Nephron progenitor cell (in vitro differentiated cells): ENCODE data around the gene RNF126.

ENCODE experiments used
- DNase-seq: peaks from one replicate; pipeline ENCODE4 v3.0.0; 2021
- H3K27ac Mint-ChIP-seq: 2 replicates; pipeline ENCODE4 v1.8.0; 2021; ENCODE audit warnings: mild to moderate bottlenecking, moderate library complexity, mixed read lengths
- H3K27me3 Mint-ChIP-seq: 2 replicates; pipeline ENCODE4 v1.8.0; 2021; ENCODE audit warnings: mild to moderate bottlenecking, low read depth, mixed read lengths; ENCODE audit not compliant: poor library complexity
- H3K36me3 Mint-ChIP-seq: 2 replicates; pipeline ENCODE4 v1.8.0; 2021; ENCODE audit warnings: low read depth, mixed read lengths
- H3K4me1 Mint-ChIP-seq: 2 replicates; pipeline ENCODE4 v1.8.0; 2021; ENCODE audit warnings: mixed read lengths
- H3K4me3 Mint-ChIP-seq: 2 replicates; pipeline ENCODE4 v1.8.0; 2021; ENCODE audit warnings: mild to moderate bottlenecking, moderate library complexity, mixed read lengths
- H3K9me3 Mint-ChIP-seq: 2 replicates; pipeline ENCODE4 v1.8.0; 2021; ENCODE audit warnings: mild to moderate bottlenecking, moderate library complexity, mixed read lengths
- CTCF ChIP-seq: fragments of 200-600 bp; sonication (generic); IDR thresholded peaks from 2 replicates; pipeline ENCODE4 v1.5.0; 2021; ENCODE audit warnings: antibody characterized with exemption

Gene RNF126

GRCh38 chr19:640606-641189 lies 22.3 kb downstream of the RNF126 start:
- Mint-ChIP-seq H3K4me1 (peaks cover 15% of the 10 kb centered on the region), H3K36me3 (peaks cover 8% of the 10 kb centered on the region), H3K27me3 (peaks cover 30% of the 10 kb centered on the region), H3K9me3 (peaks cover 4% of the 10 kb centered on the region), H3K27ac (no peak overlapping the region), H3K4me3 (no peak overlapping the region)
- TF ChIP-seq CTCF: no peak
- DNase-seq: no peak

- no peak overlapping the region for H3K27ac Mint-ChIP-seq
- no peak for TF ChIP-seq CTCF
- peaks cover 30% of the 10 kb centered on the region for H3K27me3 Mint-ChIP-seq
- no peak overlapping the region for H3K4me3 Mint-ChIP-seq
- peaks cover 4% of the 10 kb centered on the region for H3K9me3 Mint-ChIP-seq
- H3K36me3 Mint-ChIP-seq: peaks cover 8% of the 10 kb centered on the region
- H3K4me1 Mint-ChIP-seq: peaks cover 15% of the 10 kb centered on the region
- no peak for DNase-seq
Measured at GRCh38 chr19:640161-640558, 22.9 kb downstream of the RNF126 start.

- DNase-seq: peak; percentile 98
- Mint-ChIP-seq H3K4me3 (peak within 1 kb of the TSS; percentile 79), H3K27ac (no peak within 1 kb of the TSS)
Measured at GRCh38 chr19:639253-640160, 23.5 kb downstream of the RNF126 start, which contains the start of gene FGF22. Gene FGF22 (plus strand): TSS chr19:639879. CDS start chr19:639926, 47 bp downstream.

GRCh38 chr19:638906-639252 lies 24.1 kb downstream of the RNF126 start:
- Mint-ChIP-seq H3K4me3 (peak overlapping the region; percentile 79), H3K27me3 (peaks cover 30% of the 10 kb centered on the region), H3K36me3 (peaks cover 4% of the 10 kb centered on the region), H3K9me3 (peaks cover 4% of the 10 kb centered on the region), H3K27ac (no peak overlapping the region), H3K4me1 (peaks cover 21% of the 10 kb centered on the region)
- DNase-seq: no peak
- no peak for TF ChIP-seq CTCF

More at GRCh38 chr19:639253-640160, 23.5 kb downstream of the RNF126 start, which contains the start of gene FGF22:
- Mint-ChIP-seq H3K9me3 (peaks cover 4% of the 10 kb centered on the region), H3K4me1 (peaks cover 15% of the 10 kb centered on the region), H3K36me3 (peaks cover 4% of the 10 kb centered on the region), H3K27me3 (peaks cover 30% of the 10 kb centered on the region)
- TF ChIP-seq CTCF: no peak

- H3K4me3 Mint-ChIP-seq: peak overlapping the region; percentile 54
- no peak for TF ChIP-seq CTCF
- H3K27me3 Mint-ChIP-seq: peaks cover 30% of the 10 kb centered on the region
- peaks cover 10% of the 10 kb centered on the region for H3K36me3 Mint-ChIP-seq
- peaks cover 4% of the 10 kb centered on the region for H3K9me3 Mint-ChIP-seq
- DNase-seq: no peak
- H3K4me1 Mint-ChIP-seq: peaks cover 43% of the 10 kb centered on the region
- H3K27ac Mint-ChIP-seq: no peak overlapping the region
Measured at GRCh38 chr19:634975-635652, 27.9 kb downstream of the RNF126 start.
